Muscle of leg (tissue), 11 donors: ENCODE results near the gene AIF1. TPM values are rescaled to one million over a fixed set of nuclear protein-coding genes. Genes with fewer than 3 reads are reported as not detected.

Source experiments
- DNase-seq: peaks from one replicate; pipeline ENCODE4 v3.0.0; 2013
- H3K27ac ChIP-seq: one replicate; pipeline ENCODE4 v1.5.1; 2013; ENCODE audit warnings: mild to moderate bottlenecking, low read length, control low read depth
- H3K27me3 ChIP-seq: one replicate; pipeline ENCODE4 v1.6.1; 2013; ENCODE audit warnings: low read length; ENCODE audit not compliant: control insufficient read depth, insufficient read depth
- H3K36me3 ChIP-seq: one replicate; pipeline ENCODE4 v1.6.1; 2013; ENCODE audit warnings: low read length; ENCODE audit not compliant: control insufficient read depth, insufficient read depth
- H3K4me1 ChIP-seq: one replicate; pipeline ENCODE4 v1.6.1; 2013; ENCODE audit warnings: low read length; ENCODE audit not compliant: control insufficient read depth, insufficient read depth
- H3K4me3 ChIP-seq: one replicate; pipeline ENCODE4 v1.5.1; 2013; ENCODE audit warnings: low read length, control low read depth
- H3K9me3 ChIP-seq: replicated peaks from 2 replicates; pipeline ENCODE4 v1.6.1; 2013; ENCODE audit warnings: low read depth, low read length; ENCODE audit not compliant: control insufficient read depth
- WGBS: methylation state at CpG from one replicate; pipeline ENCODE4 v1.1.5; 2013; ENCODE audit warnings: missing lambda C conversion rate; ENCODE audit not compliant: insufficient coverage; 5-methylcytosine and 5-hydroxymethylcytosine counted together
- polyA plus RNA-seq, 8 donors: library from polyadenylated mRNA; unstranded; fragments of 120-200 nt; gene quantifications; one replicate each; pipeline versions ENCODE4 v1.2.1 to v1.2.3, GENCODE V29; 2013; ENCODE audit warnings: inconsistent platforms in 1 of 8, low replicate concordance in 1 of 8; ENCODE audit not compliant: insufficient read length in 8 of 8, insufficient read depth in 1 of 8
- total RNA-seq: library from RNA; stranded (reverse); fragments of 120-200 nt; gene quantifications from one replicate; pipeline ENCODE4 v1.2.4, GENCODE V29; 2013

Gene AIF1
- total and polyA plus RNA-seq, 9 donors: 18.7 to 29.5 (median 21.8) TPM

GRCh38 chr6:31580438-31580740 is 34.6 kb upstream of the AIF1 start:
- H3K36me3 ChIP-seq: no peaks in the 10 kb centered on the region
- H3K4me3 ChIP-seq: peak overlapping the region; percentile 62
- no peak overlapping the region for H3K27ac ChIP-seq
- peaks cover 14% of the 10 kb centered on the region for H3K27me3 ChIP-seq
- 26% methylated on average over 11 of the region's 11 CpGs for WGBS
- no peaks in the 10 kb centered on the region for H3K9me3 ChIP-seq
- no peak for DNase-seq
- H3K4me1 ChIP-seq: peaks cover 15% of the 10 kb centered on the region

DNA sequence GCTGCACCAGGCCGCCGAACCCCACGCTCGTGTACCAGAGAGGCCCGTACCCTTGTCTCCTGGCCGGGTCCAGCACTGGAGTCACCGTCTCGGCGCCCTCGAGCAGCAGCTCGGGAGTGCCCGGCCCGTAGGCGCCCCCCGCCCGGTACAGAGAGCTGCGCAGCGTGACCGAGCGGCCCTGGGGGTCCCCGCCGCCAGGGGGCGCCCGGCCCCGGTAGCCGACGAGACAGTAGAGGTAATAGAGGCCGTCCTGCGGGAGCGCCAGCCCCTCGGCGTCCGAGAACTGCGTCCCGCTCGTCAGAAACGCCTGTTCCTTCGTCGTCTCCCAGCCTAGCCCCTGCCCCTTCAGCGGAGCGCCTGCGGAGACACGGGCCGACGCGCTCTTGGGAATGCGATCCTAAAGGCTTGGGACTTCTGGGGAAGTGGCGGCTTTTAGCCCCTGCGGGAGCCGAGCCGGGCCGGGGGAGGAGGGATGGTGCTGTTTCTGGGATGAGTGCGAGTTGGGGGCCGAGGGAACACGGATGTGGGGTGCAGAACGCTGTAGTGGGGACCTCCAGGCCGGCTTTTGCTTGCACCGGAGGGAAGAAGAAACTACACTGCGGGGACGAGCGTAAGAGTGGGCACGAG is 34.1 kb upstream of the AIF1 start:
- peak overlapping the region; percentile 62 for H3K4me3 ChIP-seq
- peak; percentile 92 for DNase-seq
- under 1% methylated on average over 54 of the region's 62 CpGs for WGBS
- H3K9me3 ChIP-seq: no peaks in the 10 kb centered on the region
- peak overlapping the region; percentile 53 for H3K27ac ChIP-seq
- H3K27me3 ChIP-seq: peaks cover 14% of the 10 kb centered on the region
- peaks cover 17% of the 10 kb centered on the region for H3K4me1 ChIP-seq
- H3K36me3 ChIP-seq: no peaks in the 10 kb centered on the region

DNA sequence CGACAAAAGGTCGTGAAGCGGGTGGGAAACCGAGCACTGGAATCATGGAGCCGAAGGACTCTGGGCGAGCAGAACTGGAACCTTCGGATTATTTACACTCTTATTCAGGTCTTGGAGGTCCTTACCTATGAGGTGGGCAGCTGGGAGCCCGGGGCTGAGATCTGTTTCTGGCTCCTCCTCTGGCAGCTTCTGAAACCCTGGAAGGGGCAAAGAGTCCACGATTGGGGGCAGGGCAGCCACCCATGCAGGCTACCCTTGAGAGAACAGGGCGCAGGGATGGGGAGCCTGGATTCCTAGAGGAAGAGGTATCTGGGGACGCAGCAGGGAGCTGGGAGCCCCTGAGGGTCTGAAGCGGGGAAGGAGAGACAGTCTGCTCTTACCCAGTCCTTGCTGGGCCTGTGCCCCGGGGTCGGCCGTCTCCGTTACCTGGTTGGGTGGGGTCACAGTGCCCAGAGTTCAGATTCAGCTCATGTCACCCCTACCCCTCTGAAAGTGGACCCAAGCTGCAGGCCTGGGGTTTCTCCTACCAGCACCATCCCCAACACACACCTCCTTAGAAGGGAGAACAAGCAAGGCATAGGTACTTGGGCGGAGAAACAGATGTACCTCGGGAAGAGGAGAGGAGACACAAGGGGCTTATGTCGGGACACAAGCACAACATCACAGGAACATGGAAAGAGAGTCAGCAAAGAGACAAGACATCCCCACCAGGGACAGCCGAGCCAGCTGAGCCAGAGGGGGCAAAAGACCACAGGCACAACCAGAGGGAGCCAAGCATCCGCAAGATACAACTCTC is 33.4 kb upstream of the AIF1 start:
- WGBS: 10% methylated on average over 12 of the region's 21 CpGs
- H3K4me1 ChIP-seq: peaks cover 17% of the 10 kb centered on the region
- H3K27me3 ChIP-seq: peaks cover 14% of the 10 kb centered on the region
- peak overlapping the region; percentile 53 for H3K27ac ChIP-seq
- no peak for DNase-seq
- H3K9me3 ChIP-seq: no peaks in the 10 kb centered on the region
- H3K4me3 ChIP-seq: peak overlapping the region; percentile 62
- no peaks in the 10 kb centered on the region for H3K36me3 ChIP-seq

DNA sequence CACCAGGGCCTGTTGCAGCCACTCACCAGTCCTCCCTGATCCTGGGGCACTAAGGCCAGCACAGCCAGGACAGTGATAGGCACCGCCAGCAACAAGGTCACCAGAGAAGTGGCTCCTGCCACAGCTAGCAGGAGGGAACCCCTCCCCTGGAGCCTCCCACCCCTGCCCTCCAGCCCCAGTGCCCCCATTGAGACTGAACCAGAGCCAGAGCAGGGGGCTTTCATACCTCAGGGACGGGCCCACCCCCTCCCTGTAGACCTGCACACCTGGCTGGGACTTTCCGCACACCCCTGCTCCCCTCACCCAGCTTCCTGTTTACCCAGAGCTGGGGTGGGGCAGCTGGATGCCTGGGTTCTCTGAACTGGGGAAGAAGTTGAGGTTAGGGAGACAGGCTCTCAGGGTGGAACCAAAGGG is 32.8 kb upstream of the AIF1 start, which contains the start of gene LTB:
Gene LTB, minus strand, starts transcription at position 195 of the 414 bp plus-strand sequence. Its CDS starts 7 bp downstream, at position 188.
- 75% methylated on average over 1 of the region's 3 CpGs for WGBS
- no peak for DNase-seq
- H3K4me1 ChIP-seq: peaks cover 17% of the 10 kb centered on the region

GRCh38 chr6:31585491-31585890 is 29.5 kb upstream of the AIF1 start:
- H3K9me3 ChIP-seq: no peaks in the 10 kb centered on the region
- DNase-seq: no peak
- no peaks in the 10 kb centered on the region for H3K36me3 ChIP-seq
- peaks cover 11% of the 10 kb centered on the region for H3K27me3 ChIP-seq
- H3K27ac ChIP-seq: no peak overlapping the region
- H3K4me1 ChIP-seq: peaks cover 27% of the 10 kb centered on the region
- WGBS: 61% methylated on average over 2 of the region's 2 CpGs
- H3K4me3 ChIP-seq: no peak overlapping the region

More for the DNA sequence above, 32.8 kb upstream of the AIF1 start, which contains the start of gene LTB:
- Histone ChIP-seq H3K27me3 (peaks cover 14% of the 10 kb centered on the region), H3K4me3 (peak within 1 kb of the TSS; percentile 62), H3K9me3 (no peaks in the 10 kb centered on the region), H3K36me3 (no peaks in the 10 kb centered on the region), H3K27ac (peak within 1 kb of the TSS; percentile 53)

- Histone ChIP-seq H3K4me1 (peaks cover 25% of the 10 kb centered on the region), H3K27ac (no peak within 1 kb of the TSS), H3K36me3 (no peaks in the 10 kb centered on the region), H3K4me3 (no peak within 1 kb of the TSS), H3K9me3 (no peaks in the 10 kb centered on the region), H3K27me3 (peaks cover 11% of the 10 kb centered on the region)
- peak; percentile 47 for DNase-seq
- WGBS: no CpG with 5 or more reads among the region's 1 CpG
Observed at GRCh38 chr6:31586008-31586407, 29.0 kb upstream of the AIF1 start, which contains the start of gene LST1. Gene LST1, plus strand, starts transcription at chr6:31586277. Its CDS starts 1,023 bp downstream, at chr6:31587300.

- DNase-seq: peak; percentile 45
- WGBS: 69% methylated on average over 7 of the region's 9 CpGs
- no peak overlapping the region for H3K27ac ChIP-seq
Observed at GRCh38 chr6:31586599-31587281, 28.3 kb upstream of the AIF1 start.

GRCh38 chr6:31587791-31588777 is 26.9 kb upstream of the AIF1 start:
- no peaks in the 10 kb centered on the region for H3K9me3 ChIP-seq
- no peak for DNase-seq
- H3K36me3 ChIP-seq: no peaks in the 10 kb centered on the region
- H3K4me3 ChIP-seq: no peak overlapping the region
- peaks cover 17% of the 10 kb centered on the region for H3K4me1 ChIP-seq
- WGBS: 51% methylated on average over 10 of the region's 12 CpGs
- H3K27ac ChIP-seq: no peak overlapping the region
- H3K27me3 ChIP-seq: no peaks in the 10 kb centered on the region

More at GRCh38 chr6:31586599-31587281, 28.3 kb upstream of the AIF1 start:
- H3K27me3 ChIP-seq: peaks cover 4% of the 10 kb centered on the region
- peaks cover 18% of the 10 kb centered on the region for H3K4me1 ChIP-seq
- H3K4me3 ChIP-seq: no peak overlapping the region
- no peaks in the 10 kb centered on the region for H3K9me3 ChIP-seq
- H3K36me3 ChIP-seq: no peaks in the 10 kb centered on the region

DNA sequence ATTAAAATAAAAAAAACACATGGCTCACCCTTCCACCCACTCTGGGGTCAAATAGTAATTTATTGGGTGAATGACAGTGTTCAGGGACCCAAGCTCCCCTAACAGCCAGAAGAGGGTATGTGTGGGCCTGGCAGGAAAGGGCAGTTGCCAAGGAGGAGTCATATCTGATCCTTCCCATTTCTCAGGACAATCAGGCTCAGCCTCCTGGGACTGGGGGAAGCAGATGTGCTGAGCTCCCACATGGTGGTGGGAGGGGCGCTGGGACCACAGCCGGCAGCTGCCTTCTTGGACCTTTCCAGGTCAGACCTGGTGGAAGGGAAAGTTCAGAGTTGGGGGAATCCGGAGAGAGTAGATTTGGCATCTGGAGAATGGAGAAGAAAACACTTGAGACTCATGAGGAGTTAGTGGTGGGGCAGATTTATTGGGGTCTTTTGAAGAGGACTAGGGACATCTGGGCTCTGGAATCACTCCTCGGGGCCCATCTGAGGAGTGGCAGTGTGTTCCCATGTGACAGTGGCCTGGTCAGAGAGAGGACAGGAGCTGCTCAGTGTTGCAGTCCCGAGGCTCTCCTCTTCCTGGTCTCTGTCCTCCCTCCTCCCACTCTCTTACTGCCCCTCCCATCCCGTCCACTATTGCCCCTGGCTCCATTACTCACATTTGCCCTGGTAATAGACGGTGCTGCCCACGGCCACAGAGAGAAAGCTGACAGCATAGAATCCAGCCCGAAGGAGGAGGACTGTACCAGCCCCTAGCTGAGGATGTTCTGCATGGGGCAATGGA is 26.0 kb upstream of the AIF1 start:
- H3K4me1 ChIP-seq: peaks cover 17% of the 10 kb centered on the region
- no peak overlapping the region for H3K4me3 ChIP-seq

More for the DNA sequence above, 26.0 kb upstream of the AIF1 start:
- 24% methylated on average over 8 of the region's 9 CpGs for WGBS
- Histone ChIP-seq H3K9me3 (no peaks in the 10 kb centered on the region), H3K27me3 (no peaks in the 10 kb centered on the region), H3K27ac (no peak overlapping the region), H3K36me3 (no peaks in the 10 kb centered on the region)
- DNase-seq: no peak
